Activated CD8-positive, alpha-beta T cell treated with anti-CD3 and anti-CD28 coated beads, Interleukin-2, amount 10 ng/mL, durations not matched to agents 7 days and 5 days (primary cell): ENCODE measurements around the gene C2orf42. TPM values are rescaled to one million over a fixed set of nuclear protein-coding genes. Genes with fewer than 3 reads are reported as not detected.
"Not testable (repeated sequence)": the region's sequence is repeated elsewhere in the genome, so short reads cannot be mapped to it uniquely, and the experiment has no call there.

Source experiments
- ATAC-seq: fragments of 150-1000 bp; cut with Tn5 transposase; one replicate; pipeline ENCODE4 v1.10.0; 2021; ENCODE audit warnings: moderate library complexity
- CTCF ChIA-PET: fragments of 350-600 bp; sonication (Branson Sonifier 250); formaldehyde crosslinking; loops from one replicate; lab custom pipeline; 2021; ENCODE audit warnings: antibody characterized with exemption; lab: Charles Lee
- POLR2A ChIA-PET: fragments of 350-600 bp; sonication (Branson Sonifier 250); formaldehyde crosslinking; loops from one replicate; lab custom pipeline; 2021; ENCODE audit warnings: antibody characterized with exemption; lab: Charles Lee
- DNase-seq: peaks from one replicate; pipeline ENCODE4 v3.0.0-alpha.2; 2020
- H3K27ac Mint-ChIP-seq: one replicate; pipeline ENCODE4 v1.8.0; 2021; ENCODE audit warnings: mild to moderate bottlenecking, mixed read lengths
- H3K27me3 Mint-ChIP-seq: one replicate; pipeline ENCODE4 v1.8.0; 2021; ENCODE audit warnings: low read depth, mixed read lengths
- H3K36me3 Mint-ChIP-seq: one replicate; pipeline ENCODE4 v1.8.0; 2021; ENCODE audit warnings: low read depth, mixed read lengths
- H3K4me1 Mint-ChIP-seq: one replicate; pipeline ENCODE4 v1.8.0; 2021; ENCODE audit warnings: low read depth, mixed read lengths
- H3K4me3 Mint-ChIP-seq: one replicate; pipeline ENCODE4 v1.8.0; 2021; ENCODE audit warnings: mild to moderate bottlenecking, mixed read lengths
- H3K9me3 Mint-ChIP-seq: one replicate; pipeline ENCODE4 v1.8.0; 2022; ENCODE audit warnings: mixed read lengths; ENCODE audit not compliant: insufficient read depth
- total RNA-seq, 2 experiments: library from RNA; stranded (reverse); gene quantifications; one replicate each; pipeline ENCODE4 v1.2.3, GENCODE V29; 2021

The C2orf42 gene
- total RNA-seq, 2 experiments from 2014 or later, result 23.0 to 29.4 TPM

DNA sequence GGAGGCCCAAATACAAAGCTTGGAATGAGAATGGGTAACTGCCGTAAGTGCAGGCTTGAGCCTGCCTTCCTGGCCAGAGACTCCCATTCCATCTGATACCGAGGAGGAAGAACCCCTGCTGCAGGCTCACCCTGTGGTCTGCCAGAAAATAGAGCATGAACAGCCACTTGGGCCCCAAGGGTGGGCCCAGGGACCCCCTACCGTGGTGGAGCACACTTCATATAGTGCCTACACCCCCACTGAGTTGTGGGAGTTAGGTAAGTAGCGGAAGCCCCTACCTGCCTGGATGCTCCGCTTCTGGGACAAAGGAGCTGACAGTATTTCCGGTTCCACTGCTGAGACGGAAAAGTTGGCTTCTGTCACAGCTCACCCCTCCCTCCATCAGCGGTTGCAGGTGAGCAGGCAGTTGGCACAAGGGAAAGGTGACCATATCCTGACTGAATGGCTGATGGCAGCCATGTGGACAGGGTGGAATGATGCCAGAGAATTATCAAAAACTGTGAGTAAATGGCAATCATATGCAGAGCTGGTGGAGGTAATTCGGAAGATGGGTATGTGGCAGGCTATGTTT lies 11.5 kb upstream of the C2orf42 start:
- H3K27me3 Mint-ChIP-seq, result no peaks in the 10 kb centered on the region
- no peaks in the 10 kb centered on the region for H3K4me1 Mint-ChIP-seq
- no peaks in the 10 kb centered on the region for H3K9me3 Mint-ChIP-seq
- DNase-seq, result no peak
- no peak overlapping the region for H3K4me3 Mint-ChIP-seq
- POLR2A ChIA-PET, result no interaction called here
- CTCF ChIA-PET, result no interaction called here
- no peak for ATAC-seq
- no peak overlapping the region for H3K27ac Mint-ChIP-seq
- H3K36me3 Mint-ChIP-seq, result no peaks in the 10 kb centered on the region

DNA sequence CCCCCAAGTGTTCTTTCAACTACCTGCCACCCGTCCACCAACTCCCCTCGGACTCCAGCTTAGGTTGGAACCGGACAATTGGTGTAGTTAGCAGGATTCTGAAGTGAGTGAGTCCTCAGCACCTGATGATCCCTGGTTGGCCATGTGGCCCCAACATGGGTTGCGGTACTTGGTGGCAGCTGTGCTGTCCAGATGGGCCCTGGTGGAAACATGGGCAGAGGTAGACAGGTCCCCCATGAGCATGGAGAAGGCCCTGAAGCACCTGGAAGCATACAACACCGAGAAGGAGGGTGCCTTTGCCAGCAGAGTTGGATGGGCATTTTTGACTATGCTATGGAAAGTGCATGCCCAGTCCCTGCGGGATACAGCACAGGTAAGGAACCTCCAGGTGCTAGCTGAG lies 11.0 kb upstream of the C2orf42 start:
- no peak for DNase-seq
- ATAC-seq, result no peak
- CTCF ChIA-PET, result no interaction called here
- Mint-ChIP-seq H3K27ac (no peak overlapping the region), H3K36me3 (no peaks in the 10 kb centered on the region), H3K4me3 (no peak overlapping the region), H3K9me3 (no peaks in the 10 kb centered on the region), H3K27me3 (no peaks in the 10 kb centered on the region), H3K4me1 (no peaks in the 10 kb centered on the region)
- POLR2A ChIA-PET, result no interaction called here

DNA sequence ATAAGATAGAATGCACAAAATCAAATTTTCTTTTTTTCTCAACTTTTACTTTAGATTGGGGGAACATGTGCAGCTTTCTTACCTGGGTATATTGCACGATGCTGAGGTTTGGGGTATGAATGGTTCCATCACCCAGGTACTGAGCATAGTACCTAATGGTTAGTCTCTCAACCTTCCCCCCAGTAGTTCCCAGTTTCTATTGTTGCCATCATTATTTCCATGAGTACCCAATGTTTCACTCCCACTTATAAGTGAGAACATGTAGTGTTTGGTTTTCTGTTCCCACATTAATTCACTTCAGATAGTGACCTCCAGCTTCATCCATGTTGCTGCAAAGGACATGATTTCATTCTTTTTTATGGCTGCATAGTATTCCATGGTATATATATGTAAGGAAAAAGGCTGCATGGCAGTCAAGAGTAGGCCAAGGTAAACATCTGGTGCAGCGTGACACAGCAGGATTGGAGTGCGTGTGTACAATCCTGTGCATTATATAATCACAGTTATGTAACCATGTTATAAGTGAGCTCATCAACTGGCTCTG lies 10.5 kb upstream of the C2orf42 start:
- CTCF ChIA-PET, result no interaction called here
- H3K27me3 Mint-ChIP-seq, result no peaks in the 10 kb centered on the region
- ATAC-seq (no peak), DNase-seq (no peak)
- H3K27ac Mint-ChIP-seq, result no peak overlapping the region
- H3K4me1 Mint-ChIP-seq, result no peaks in the 10 kb centered on the region
- no peaks in the 10 kb centered on the region for H3K36me3 Mint-ChIP-seq
- no peaks in the 10 kb centered on the region for H3K9me3 Mint-ChIP-seq
- H3K4me3 Mint-ChIP-seq, result no peak overlapping the region
- POLR2A ChIA-PET, result interaction anchor here (1.0 kb wide), 1 partner anchor 21 kb away, joined by 3 read pairs; no protein-coding TSS in a partner anchor

DNA sequence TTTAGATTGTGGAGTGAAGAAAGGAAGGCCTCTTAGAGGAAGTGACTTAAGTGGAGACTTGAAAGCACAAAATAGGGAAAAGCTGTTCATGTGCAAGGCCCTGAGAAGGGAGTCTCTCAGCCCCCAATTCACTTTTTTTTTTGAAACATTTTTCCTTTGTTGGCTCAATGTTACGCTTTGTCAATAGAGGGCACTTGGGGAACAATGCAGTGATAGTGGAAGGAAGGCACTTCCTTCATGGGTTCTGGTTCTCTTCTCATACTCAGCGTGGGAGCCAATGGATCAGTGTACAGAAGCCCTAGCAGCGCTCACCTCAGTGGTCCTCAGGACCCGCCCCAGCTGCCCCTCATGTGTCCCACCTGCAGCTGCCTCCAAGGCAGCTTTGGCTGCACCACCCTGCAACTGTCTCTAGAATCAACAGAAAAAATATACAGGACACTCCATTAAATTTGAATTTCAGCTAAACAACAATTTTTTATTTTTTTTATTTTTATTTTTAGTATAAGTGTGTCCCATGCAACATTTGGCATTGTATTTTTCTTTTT lies 8.6 kb upstream of the C2orf42 start:
- CTCF ChIA-PET, result no interaction called here
- no peak overlapping the region for H3K4me3 Mint-ChIP-seq
- POLR2A ChIA-PET, result no interaction called here

DNA sequence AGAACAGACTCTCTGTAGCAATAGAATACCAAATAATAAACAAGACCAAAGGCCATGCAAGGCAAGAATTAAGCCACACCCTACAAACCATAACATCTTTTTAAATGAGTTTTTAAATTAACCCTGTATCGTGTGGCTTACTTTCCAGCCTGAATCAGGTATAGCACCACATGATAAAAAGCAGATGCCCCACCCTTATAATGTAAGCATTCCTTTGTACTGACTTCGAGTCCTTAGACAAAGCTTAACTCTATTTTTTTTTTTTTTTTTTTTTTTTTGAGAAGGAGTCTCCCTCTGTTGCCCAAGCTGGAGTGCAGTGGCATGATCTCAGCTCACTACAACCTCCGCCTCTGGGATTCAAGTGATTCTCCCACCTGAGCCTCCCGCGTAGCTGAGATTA lies 1.7 kb upstream of the C2orf42 start:
- DNase-seq (no peak), ATAC-seq (no peak)
- H3K36me3 Mint-ChIP-seq, result peaks cover 9% of the 10 kb centered on the region
- peaks cover 21% of the 10 kb centered on the region for H3K4me1 Mint-ChIP-seq
- CTCF ChIA-PET, result no interaction called here
- H3K4me3 Mint-ChIP-seq, result no peak overlapping the region
- H3K27ac Mint-ChIP-seq, result no peak overlapping the region
- POLR2A ChIA-PET, result no interaction called here
- no peaks in the 10 kb centered on the region for H3K9me3 Mint-ChIP-seq
- H3K27me3 Mint-ChIP-seq, result no peaks in the 10 kb centered on the region

More for the DNA sequence above, 8.6 kb upstream of the C2orf42 start:
- ATAC-seq, result no peak
- H3K4me1 Mint-ChIP-seq, result no peaks in the 10 kb centered on the region
- DNase-seq, result no peak
- no peaks in the 10 kb centered on the region for H3K9me3 Mint-ChIP-seq
- no peaks in the 10 kb centered on the region for H3K36me3 Mint-ChIP-seq
- H3K27ac Mint-ChIP-seq, result no peak overlapping the region
- no peaks in the 10 kb centered on the region for H3K27me3 Mint-ChIP-seq

DNA sequence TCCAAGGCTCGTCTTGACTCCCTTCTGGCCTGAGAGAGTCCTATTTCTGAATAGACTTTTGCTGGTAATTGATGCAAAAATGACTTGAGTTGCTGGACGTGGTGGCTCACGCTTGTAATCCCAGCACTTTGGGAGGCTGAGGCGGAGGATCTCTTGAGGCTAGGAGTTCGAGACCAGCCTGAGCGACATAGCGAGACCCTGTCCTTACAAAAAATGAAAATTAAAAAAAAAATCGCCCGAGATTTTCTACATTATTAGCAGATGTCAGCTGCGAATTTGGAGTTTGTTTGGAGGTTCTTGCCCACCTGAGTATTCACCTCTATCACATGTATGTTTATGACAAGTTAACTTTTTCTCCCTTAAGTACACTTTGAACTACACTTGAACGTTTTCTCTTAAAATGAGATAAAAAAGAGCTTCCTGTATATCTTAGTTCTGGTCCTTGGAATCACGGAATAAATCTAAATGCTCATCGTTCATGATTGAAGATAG lies 471 bp upstream of the C2orf42 start:
- ATAC-seq, result no peak
- peaks cover 9% of the 10 kb centered on the region for H3K36me3 Mint-ChIP-seq
- ChIA-PET POLR2A (interaction anchor here (0.6 to 1.8 kb wide), 21 partner anchors 10 to 547 kb away, joined by 3 to 22 read pairs (median 4); partner anchors contain the start of genes MXD1, SNRNP27, SNRPG and TIA1), CTCF (interaction anchor here (0.6 to 2.3 kb wide), 16 partner anchors 10 to 467 kb away, joined by 3 to 16 read pairs (median 4); partner anchors contain the start of genes MXD1 and PCYOX1)
- no peaks in the 10 kb centered on the region for H3K9me3 Mint-ChIP-seq
- peaks cover 21% of the 10 kb centered on the region for H3K4me1 Mint-ChIP-seq
- peak overlapping the region; percentile 86 for H3K4me3 Mint-ChIP-seq
- H3K27ac Mint-ChIP-seq, result peak overlapping the region; percentile 97
- no peak for DNase-seq
- no peaks in the 10 kb centered on the region for H3K27me3 Mint-ChIP-seq

DNA sequence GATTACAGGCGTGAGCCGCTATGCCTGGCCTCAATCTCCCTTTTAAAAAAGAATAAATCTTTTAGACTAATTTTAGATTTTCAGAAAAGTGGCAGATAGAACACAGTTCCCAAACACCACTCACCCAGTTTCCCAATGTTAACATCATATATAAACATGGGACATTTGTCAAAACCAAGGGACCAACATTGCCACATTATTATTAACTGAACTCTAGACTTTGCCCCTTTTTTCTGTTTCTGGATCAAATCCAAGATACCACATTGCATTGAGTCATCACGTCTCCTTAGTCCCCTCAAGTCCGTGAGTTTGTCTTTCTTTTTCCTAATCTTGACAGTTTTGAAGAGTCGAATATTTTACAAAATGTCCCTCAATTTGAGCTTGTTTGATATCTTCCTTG lies 2.4 kb downstream of the C2orf42 start:
- CTCF ChIA-PET, result interaction anchor here (1.1 to 1.5 kb wide), 2 partner anchors 45 to 117 kb away, joined by 3 read pairs; no protein-coding TSS in a partner anchor
- Mint-ChIP-seq H3K27me3 (no peaks in the 10 kb centered on the region), H3K27ac (peak overlapping the region; percentile 53), H3K36me3 (peaks cover 9% of the 10 kb centered on the region), H3K4me3 (peak overlapping the region; percentile 19), H3K9me3 (no peaks in the 10 kb centered on the region), H3K4me1 (peaks cover 21% of the 10 kb centered on the region)
- POLR2A ChIA-PET, result no interaction called here
- DNase-seq (no peak), ATAC-seq (no peak)

DNA sequence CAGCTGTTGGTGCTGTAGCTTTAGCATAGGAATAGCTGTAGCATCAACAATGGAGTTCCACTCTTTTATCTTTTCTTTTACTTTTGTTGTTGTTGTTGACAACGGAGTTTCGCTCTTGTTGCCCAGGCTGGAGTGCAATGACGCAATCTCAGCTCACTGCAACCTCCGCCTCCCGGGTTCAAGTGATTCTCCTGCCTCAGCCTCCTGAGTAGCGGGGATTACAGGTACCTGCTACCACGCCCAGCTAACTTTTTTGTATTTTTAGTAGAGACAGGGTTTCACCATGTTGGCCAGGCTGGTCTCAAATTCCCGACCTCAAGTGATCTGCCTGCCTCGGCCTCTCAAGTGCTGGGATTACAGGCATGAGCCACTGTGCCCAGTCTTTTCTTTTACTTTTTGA lies 3.6 kb downstream of the C2orf42 start:
- H3K4me3 Mint-ChIP-seq, POLR2A ChIA-PET, ATAC-seq, H3K9me3 Mint-ChIP-seq, DNase-seq, H3K27ac Mint-ChIP-seq, CTCF ChIA-PET, H3K27me3 Mint-ChIP-seq: not testable (repeated sequence)
- Mint-ChIP-seq H3K36me3 (peaks cover 15% of the 10 kb centered on the region), H3K4me1 (peaks cover 23% of the 10 kb centered on the region)

DNA sequence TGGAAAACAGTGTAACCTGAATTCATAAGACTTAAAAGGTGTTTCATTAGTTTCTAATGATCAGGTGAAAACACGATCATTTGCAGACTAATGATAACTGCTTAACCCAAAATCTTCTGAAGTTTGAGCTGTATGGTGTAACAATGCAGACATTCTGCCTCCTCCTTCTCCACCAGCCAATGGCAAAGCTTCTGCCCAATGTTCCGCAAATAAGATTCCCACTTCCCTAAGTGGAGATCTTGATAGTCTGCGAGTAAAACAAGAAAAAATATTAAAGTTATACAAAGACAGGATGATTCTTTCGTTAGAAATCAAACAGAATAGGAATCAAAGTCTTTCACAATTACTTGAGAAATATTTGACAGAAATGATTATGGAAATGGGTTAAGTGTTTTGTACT lies 8.1 kb downstream of the C2orf42 start:
- CTCF ChIA-PET, result interaction anchor here (1.2 kb wide), 1 partner anchor 10 kb away, joined by 3 read pairs; no protein-coding TSS in a partner anchor
- Mint-ChIP-seq H3K9me3 (no peaks in the 10 kb centered on the region), H3K4me1 (peaks cover 12% of the 10 kb centered on the region), H3K36me3 (peaks cover 19% of the 10 kb centered on the region), H3K27me3 (no peaks in the 10 kb centered on the region), H3K4me3 (no peak overlapping the region), H3K27ac (no peak overlapping the region)
- POLR2A ChIA-PET, result no interaction called here
- DNase-seq, result no peak
- no peak for ATAC-seq

DNA sequence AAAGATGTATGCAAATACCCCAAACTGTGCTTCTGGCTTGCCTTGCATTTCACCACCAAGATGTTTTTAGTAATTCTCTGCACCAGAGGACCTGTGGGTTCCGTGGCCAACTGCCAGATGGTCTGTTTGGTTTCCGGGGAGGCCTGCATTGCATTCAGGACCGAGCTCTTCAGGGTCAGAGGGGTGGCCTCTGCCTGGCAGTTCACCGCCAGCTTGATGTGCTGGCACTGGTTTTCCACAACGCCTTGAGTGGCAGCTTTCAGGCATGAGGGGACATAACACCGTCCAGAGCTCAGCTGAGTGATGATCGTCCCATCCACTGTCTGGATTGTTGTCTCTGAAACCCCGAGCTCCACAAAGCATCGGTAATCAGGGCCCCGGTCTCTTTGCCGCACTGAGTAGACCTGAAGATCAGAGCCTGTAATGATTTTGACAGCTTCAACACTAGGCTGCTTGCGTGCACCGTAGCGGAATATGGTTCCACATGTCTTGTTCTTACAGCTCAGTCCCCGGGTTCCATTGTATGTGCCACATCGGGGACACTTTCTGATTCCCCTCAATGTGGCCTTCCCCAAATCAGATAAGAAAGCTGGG lies 9.4 kb downstream of the C2orf42 start:
- H3K36me3 Mint-ChIP-seq, result peaks cover 24% of the 10 kb centered on the region
- no peak overlapping the region for H3K4me3 Mint-ChIP-seq
- H3K27ac Mint-ChIP-seq, result peak overlapping the region; percentile 15
- no peak for DNase-seq
- POLR2A ChIA-PET, result interaction anchor here (1.1 to 1.3 kb wide), 3 partner anchors 9 to 19 kb away, joined by 3 to 6 read pairs (median 3); partner anchors contain the start of gene C2orf42
- H3K27me3 Mint-ChIP-seq, result no peaks in the 10 kb centered on the region
- CTCF ChIA-PET, result interaction anchor here (1.5 kb wide), 1 partner anchor 9 kb away, joined by 4 read pairs; the partner anchor contains the start of gene C2orf42
- no peaks in the 10 kb centered on the region for H3K9me3 Mint-ChIP-seq
- H3K4me1 Mint-ChIP-seq, result peaks cover 12% of the 10 kb centered on the region
- ATAC-seq, result no peak

DNA sequence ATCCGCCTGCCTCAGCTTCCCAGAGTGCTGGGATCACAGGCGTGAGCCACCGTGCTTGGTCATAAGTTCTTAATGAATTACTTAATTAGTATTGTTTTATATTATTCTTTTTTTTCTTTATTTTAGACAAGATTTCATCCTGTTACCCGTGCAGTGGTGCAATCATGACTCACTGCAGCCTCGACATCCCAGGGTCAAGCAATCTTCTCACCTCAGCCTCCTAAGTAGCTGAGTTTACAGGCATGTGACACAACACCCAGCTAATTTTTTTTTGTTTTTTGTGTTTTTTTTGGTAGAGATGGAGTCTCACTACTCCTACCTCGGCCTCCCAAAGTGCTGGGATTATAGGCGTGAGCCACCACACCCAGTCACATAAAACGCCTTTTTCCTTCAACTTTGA lies 17.3 kb downstream of the C2orf42 start:
- CTCF ChIA-PET, result interaction anchor here (1.4 kb wide), 1 partner anchor 261 kb away, joined by 3 read pairs; no protein-coding TSS in a partner anchor
- POLR2A ChIA-PET, result interaction anchor here (0.9 kb wide), 1 partner anchor 11 kb away, joined by 4 read pairs; no protein-coding TSS in a partner anchor
- no peak for DNase-seq
- no peak overlapping the region for H3K4me3 Mint-ChIP-seq
- no peak for ATAC-seq
- peaks cover 32% of the 10 kb centered on the region for H3K36me3 Mint-ChIP-seq
- H3K4me1 Mint-ChIP-seq, result no peaks in the 10 kb centered on the region
- no peaks in the 10 kb centered on the region for H3K27me3 Mint-ChIP-seq
- no peak overlapping the region for H3K27ac Mint-ChIP-seq
- H3K9me3 Mint-ChIP-seq, result no peaks in the 10 kb centered on the region
